ENCODE data around the gene ADGRL1. TPM values are rescaled to one million over a fixed set of nuclear protein-coding genes. Genes with fewer than 3 reads are reported as not detected.
A peak's percentile ranks its signal among the peaks of the same experiment; 100 is the strongest.
"Not testable (repeated sequence)": the region's sequence is repeated elsewhere in the genome, so short reads cannot be mapped to it uniquely, and the experiment has no call there.

The ADGRL1 gene
- total RNA-seq, 1 experiment from 2014 or later, result 117 TPM

GRCh38 chr19:14209401-14209800 is 3.4 kb upstream of the ADGRL1 start:
- H2BK15ac ChIP-seq (ENCODE audit: low read depth, low read length); H2BK5ac ChIP-seq (ENCODE audit: insufficient read length, low read length); H3K79me1 ChIP-seq (ENCODE audit: insufficient read depth, low read depth, low read length, poor library complexity, severe bottlenecking); H3K23me2 ChIP-seq (ENCODE audit: insufficient read length, low read depth, low read length, poor library complexity, severe bottlenecking); H3K36me3 Mint-ChIP-seq (ENCODE audit: insufficient read depth in 1 of 3, low read depth in 3 of 3); H3K9me3 Mint-ChIP-seq; H4K8ac ChIP-seq (replicated peaks; ENCODE audit: insufficient read length, low read depth, low read length); H4K5ac ChIP-seq (ENCODE audit: insufficient read length, low read depth, low read length); H3K9me3 ChIP-seq (ENCODE audit: control insufficient read depth, low read depth, low read length); H3K4me2 ChIP-seq (ENCODE audit: insufficient read depth, insufficient read length, low read length); H2BK20ac ChIP-seq (ENCODE audit: low read depth, low read length, poor library complexity, severe bottlenecking); H4K91ac ChIP-seq (ENCODE audit: insufficient read length, low read depth, low read length); H3K27ac Mint-ChIP-seq; H2BK12ac ChIP-seq (ENCODE audit: insufficient read length, low read depth, low read length); H3K14ac ChIP-seq (ENCODE audit: insufficient read depth, low read length); H3K27me3 Mint-ChIP-seq (ENCODE audit: low read depth); H3K9ac ChIP-seq (ENCODE audit: extremely low read depth, insufficient read length, low read length); H2AFZ ChIP-seq (ENCODE audit: low read length); DNase-seq; H3K4ac ChIP-seq (ENCODE audit: low read depth, low read length); H3K23ac ChIP-seq (ENCODE audit: insufficient read length, low read depth, low read length); H3K27me3 ChIP-seq (ENCODE audit: insufficient read depth, low read length); H3K4me1 ChIP-seq (ENCODE audit: insufficient read depth, low read length); H2AK5ac ChIP-seq (ENCODE audit: insufficient read length, low read length); H3K27ac ChIP-seq (ENCODE audit: insufficient read length, low read depth, low read length); H2BK120ac ChIP-seq (ENCODE audit: low read depth, low read length, poor library complexity, severe bottlenecking); H4K20me1 ChIP-seq (ENCODE audit: control insufficient read depth, insufficient read depth, insufficient read length); H3T11ph ChIP-seq (ENCODE audit: low read length); H3K56ac ChIP-seq (ENCODE audit: insufficient read length, low read depth, low read length); H3K18ac ChIP-seq (ENCODE audit: insufficient read length, low read depth, low read length); H3K4me3 Mint-ChIP-seq; H3K79me2 ChIP-seq (ENCODE audit: insufficient read depth, low read length): not testable (repeated sequence)
- peaks cover 13 to 23% of the 10 kb centered on the region in 2 experiments for H3K4me1 Mint-ChIP-seq
- no CpG with 5 or more reads among the region's 40 CpGs for WGBS (ENCODE audit: extremely low coverage, insufficient read length, low lambda C conversion rate)

- H2AFZ ChIP-seq (ENCODE audit: low read length); H2BK20ac ChIP-seq (ENCODE audit: low read depth, low read length, poor library complexity, severe bottlenecking); H2AK5ac ChIP-seq (ENCODE audit: insufficient read length, low read length); DNase-seq; H3K27me3 Mint-ChIP-seq (ENCODE audit: low read depth); H3K18ac ChIP-seq (ENCODE audit: insufficient read length, low read depth, low read length); H3K27ac ChIP-seq (ENCODE audit: insufficient read length, low read depth, low read length); H3K27ac Mint-ChIP-seq; H3T11ph ChIP-seq (ENCODE audit: low read length); H3K9me3 Mint-ChIP-seq; H3K14ac ChIP-seq (ENCODE audit: insufficient read depth, low read length); H3K23ac ChIP-seq (ENCODE audit: insufficient read length, low read depth, low read length); H3K27me3 ChIP-seq (ENCODE audit: insufficient read depth, low read length); H3K79me1 ChIP-seq (ENCODE audit: insufficient read depth, low read depth, low read length, poor library complexity, severe bottlenecking); H4K91ac ChIP-seq (ENCODE audit: insufficient read length, low read depth, low read length); H2BK12ac ChIP-seq (ENCODE audit: insufficient read length, low read depth, low read length); H3K36me3 Mint-ChIP-seq (ENCODE audit: insufficient read depth in 1 of 3, low read depth in 3 of 3); H2BK120ac ChIP-seq (ENCODE audit: low read depth, low read length, poor library complexity, severe bottlenecking); H3K4me1 ChIP-seq (ENCODE audit: insufficient read depth, low read length); H4K20me1 ChIP-seq (ENCODE audit: control insufficient read depth, insufficient read depth, insufficient read length); H3K56ac ChIP-seq (ENCODE audit: insufficient read length, low read depth, low read length); H3K9ac ChIP-seq (ENCODE audit: extremely low read depth, insufficient read length, low read length); H4K8ac ChIP-seq (replicated peaks; ENCODE audit: insufficient read length, low read depth, low read length); H3K4me2 ChIP-seq (ENCODE audit: insufficient read depth, insufficient read length, low read length); H2BK15ac ChIP-seq (ENCODE audit: low read depth, low read length); H3K9me3 ChIP-seq (ENCODE audit: control insufficient read depth, low read depth, low read length); H3K4ac ChIP-seq (ENCODE audit: low read depth, low read length); H4K5ac ChIP-seq (ENCODE audit: insufficient read length, low read depth, low read length); H2BK5ac ChIP-seq (ENCODE audit: insufficient read length, low read length): not testable (repeated sequence)
- Mint-ChIP-seq H3K4me1 (peaks cover 22 to 32% of the 10 kb centered on the region in 2 experiments), H3K4me3 (peak overlapping the region in 1 of 2 experiments; percentile 95; a peak in 2 of 5 replicates)
- Histone ChIP-seq H3K23me2 (ENCODE audit: insufficient read length, low read depth, low read length, poor library complexity, severe bottlenecking) (peaks cover 10% of the 10 kb centered on the region), H3K79me2 (ENCODE audit: insufficient read depth, low read length) (peaks cover 16% of the 10 kb centered on the region; the same call in 1 of the 2 replicates)
- no CpG with 5 or more reads among the region's 9 CpGs for WGBS (ENCODE audit: extremely low coverage, insufficient read length, low lambda C conversion rate)
Observed at GRCh38 chr19:14208496-14208895, 2.5 kb upstream of the ADGRL1 start.

Measured in H9 (cell line).